Measurements from ENCODE around the gene SENP7.
"Not testable (repeated sequence)": the region's sequence is repeated elsewhere in the genome, so short reads cannot be mapped to it uniquely, and the experiment has no call there.

The SENP7 gene

DNA sequence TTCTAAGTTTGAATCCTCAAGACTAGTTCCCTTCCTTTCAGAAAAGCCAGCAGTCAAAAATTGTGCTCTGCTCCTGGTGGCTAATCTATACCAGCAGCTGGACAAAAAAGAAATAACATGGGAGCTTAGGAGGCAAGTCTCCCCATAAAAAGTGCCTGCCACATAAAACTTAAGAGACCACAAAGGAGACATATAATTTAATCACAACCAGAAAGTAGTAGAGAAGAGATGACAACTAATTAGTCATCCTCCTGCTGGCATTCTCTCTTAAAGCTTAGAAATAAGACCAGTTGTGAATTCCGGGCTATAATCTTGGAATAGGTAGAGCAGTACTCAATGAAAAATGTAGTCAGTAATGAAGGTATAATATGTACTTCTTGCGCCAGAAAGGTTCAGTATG, 172.4 kb downstream of the SENP7 start:
- H3K36me3 ChIP-seq (ENCODE audit: control insufficient read depth, insufficient read depth, low read length) = no peaks in the 10 kb centered on the region
- H3K9ac ChIP-seq (ENCODE audit: low read length) = no peak overlapping the region
- no peaks in the 10 kb centered on the region for H3K27me3 ChIP-seq (ENCODE audit: control insufficient read depth, insufficient read depth, low read length)
- no peak overlapping the region for H3K4me3 ChIP-seq (ENCODE audit: low read length)
- no peaks in the 10 kb centered on the region for H3K4me1 ChIP-seq (ENCODE audit: control insufficient read depth, insufficient read depth, low read length)
- H3K27ac ChIP-seq (ENCODE audit: low read depth, low read length) = no peak overlapping the region

GRCh38 chr3:101333883-101334282, 179.1 kb downstream of the SENP7 start:
- no peak overlapping the region for H3K4me3 ChIP-seq (ENCODE audit: low read length)
- no peaks in the 10 kb centered on the region for H3K27me3 ChIP-seq (ENCODE audit: control insufficient read depth, insufficient read depth, low read length)
- no peaks in the 10 kb centered on the region for H3K4me1 ChIP-seq (ENCODE audit: control insufficient read depth, insufficient read depth, low read length)
- no peak overlapping the region for H3K9ac ChIP-seq (ENCODE audit: low read length)
- H3K27ac ChIP-seq (ENCODE audit: low read depth, low read length) = no peak overlapping the region
- H3K36me3 ChIP-seq (ENCODE audit: control insufficient read depth, insufficient read depth, low read length) = no peaks in the 10 kb centered on the region

- no peaks in the 10 kb centered on the region for H3K36me3 ChIP-seq (ENCODE audit: control insufficient read depth, insufficient read depth, low read length)
- H3K9ac ChIP-seq (ENCODE audit: low read length) = no peak overlapping the region
- no peak overlapping the region for H3K4me3 ChIP-seq (ENCODE audit: low read length)
- no peaks in the 10 kb centered on the region for H3K27me3 ChIP-seq (ENCODE audit: control insufficient read depth, insufficient read depth, low read length)
- no peak overlapping the region for H3K27ac ChIP-seq (ENCODE audit: low read depth, low read length)
- H3K4me1 ChIP-seq (ENCODE audit: control insufficient read depth, insufficient read depth, low read length) = no peaks in the 10 kb centered on the region
Measured at GRCh38 chr3:101329016-101329673, 183.9 kb downstream of the SENP7 start.

GRCh38 chr3:101325393-101326134, 187.4 kb downstream of the SENP7 start:
- no peak overlapping the region for H3K27ac ChIP-seq (ENCODE audit: low read depth, low read length)
- no peaks in the 10 kb centered on the region for H3K27me3 ChIP-seq (ENCODE audit: control insufficient read depth, insufficient read depth, low read length)
- no peaks in the 10 kb centered on the region for H3K36me3 ChIP-seq (ENCODE audit: control insufficient read depth, insufficient read depth, low read length)

DNA sequence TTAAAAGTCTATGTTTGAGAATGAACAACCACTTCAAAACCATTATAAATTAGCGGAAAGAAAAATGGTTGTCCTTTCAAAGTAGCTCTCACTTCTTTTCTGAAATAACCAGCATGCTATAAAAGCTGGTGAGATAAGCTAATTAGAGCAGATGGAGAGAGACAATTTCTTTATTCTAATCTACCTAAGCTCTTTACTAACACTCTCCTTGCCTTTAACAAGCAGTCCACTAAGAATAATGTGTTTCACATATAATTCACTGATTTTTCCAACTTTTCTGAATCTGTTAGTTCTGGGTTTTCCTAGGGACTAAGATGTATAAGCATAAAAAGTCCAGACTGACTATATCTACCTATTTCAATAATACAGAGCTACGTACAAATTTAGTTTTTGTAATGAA, 192.5 kb downstream of the SENP7 start, which contains the start of gene IMPG2:
Gene IMPG2 (minus strand): TSS at position 101 of the 400 bp plus-strand sequence. CDS start 203 bp downstream, outside the sequence.
- Histone ChIP-seq H3K4me1 (ENCODE audit: control insufficient read depth, insufficient read depth, low read length) (no peaks in the 10 kb centered on the region), H3K36me3 (ENCODE audit: control insufficient read depth, insufficient read depth, low read length) (no peaks in the 10 kb centered on the region), H3K9ac (ENCODE audit: low read length) (no peak within 1 kb of the TSS), H3K4me3 (ENCODE audit: low read length) (no peak within 1 kb of the TSS), H3K27ac (ENCODE audit: low read depth, low read length) (no peak within 1 kb of the TSS), H3K27me3 (ENCODE audit: control insufficient read depth, insufficient read depth, low read length) (no peaks in the 10 kb centered on the region)

More at GRCh38 chr3:101325393-101326134, 187.4 kb downstream of the SENP7 start:
- Histone ChIP-seq H3K4me1 (ENCODE audit: control insufficient read depth, insufficient read depth, low read length) (no peaks in the 10 kb centered on the region), H3K9ac (ENCODE audit: low read length) (no peak overlapping the region), H3K4me3 (ENCODE audit: low read length) (no peak overlapping the region)

DNA sequence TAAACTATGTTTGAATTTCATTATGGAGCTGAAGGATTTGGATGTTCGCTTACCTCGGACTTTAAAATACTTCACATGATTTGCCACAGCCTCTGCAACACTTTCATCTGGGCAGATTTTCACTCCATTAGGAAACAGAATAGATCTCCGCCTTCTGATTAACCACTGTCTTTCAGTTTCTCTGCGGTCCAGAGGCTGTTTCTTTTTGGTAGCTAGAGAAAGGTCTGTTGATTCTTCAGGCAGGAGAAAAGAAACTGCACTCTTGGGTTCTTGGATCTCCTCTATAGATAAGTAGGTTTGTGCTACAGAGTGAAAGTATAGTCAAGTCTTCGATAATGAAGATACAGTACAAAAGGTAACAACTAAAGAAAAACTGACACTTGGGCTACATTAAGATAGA, 193.5 kb downstream of the SENP7 start:
- Histone ChIP-seq H3K27ac (ENCODE audit: low read depth, low read length) (no peak overlapping the region), H3K27me3 (ENCODE audit: control insufficient read depth, insufficient read depth, low read length) (no peaks in the 10 kb centered on the region), H3K9ac (ENCODE audit: low read length) (no peak overlapping the region), H3K36me3 (ENCODE audit: control insufficient read depth, insufficient read depth, low read length) (no peaks in the 10 kb centered on the region), H3K4me1 (ENCODE audit: control insufficient read depth, insufficient read depth, low read length) (no peaks in the 10 kb centered on the region), H3K4me3 (ENCODE audit: low read length) (no peak overlapping the region)

DNA sequence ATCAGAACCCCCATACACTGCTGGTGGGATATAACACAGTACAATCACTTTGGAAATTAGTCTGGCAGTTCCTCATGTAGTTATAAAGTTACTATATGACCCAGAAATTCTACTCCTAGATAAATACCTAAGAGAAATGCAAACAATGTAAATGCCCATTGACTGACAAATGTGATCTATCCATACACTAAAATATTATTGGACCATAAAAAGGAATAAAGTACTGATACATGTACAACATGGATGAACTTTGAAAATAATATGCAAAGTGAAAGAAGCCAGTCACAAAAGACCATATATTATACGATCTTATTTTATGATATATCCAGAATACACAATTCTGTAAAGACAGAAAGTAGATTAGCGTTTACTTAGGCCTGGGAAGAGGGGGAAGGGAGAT, 200.5 kb downstream of the SENP7 start:
- Histone ChIP-seq H3K27me3 (ENCODE audit: control insufficient read depth, insufficient read depth, low read length) (no peaks in the 10 kb centered on the region), H3K4me3 (ENCODE audit: low read length) (no peak overlapping the region), H3K9ac (ENCODE audit: low read length) (no peak overlapping the region), H3K27ac (ENCODE audit: low read depth, low read length) (no peak overlapping the region), H3K36me3 (ENCODE audit: control insufficient read depth, insufficient read depth, low read length) (no peaks in the 10 kb centered on the region), H3K4me1 (ENCODE audit: control insufficient read depth, insufficient read depth, low read length) (peaks cover 9% of the 10 kb centered on the region)

GRCh38 chr3:101311676-101312075, 201.3 kb downstream of the SENP7 start:
- no peak overlapping the region for H3K27ac ChIP-seq (ENCODE audit: low read depth, low read length)
- H3K27me3 ChIP-seq (ENCODE audit: control insufficient read depth, insufficient read depth, low read length) = no peaks in the 10 kb centered on the region
- no peaks in the 10 kb centered on the region for H3K36me3 ChIP-seq (ENCODE audit: control insufficient read depth, insufficient read depth, low read length)
- peaks cover 9% of the 10 kb centered on the region for H3K4me1 ChIP-seq (ENCODE audit: control insufficient read depth, insufficient read depth, low read length)
- H3K4me3 ChIP-seq (ENCODE audit: low read length) = no peak overlapping the region
- no peak overlapping the region for H3K9ac ChIP-seq (ENCODE audit: low read length)

- Histone ChIP-seq H3K4me1 (ENCODE audit: control insufficient read depth, insufficient read depth, low read length) (peaks cover 9% of the 10 kb centered on the region), H3K36me3 (ENCODE audit: control insufficient read depth, insufficient read depth, low read length) (no peaks in the 10 kb centered on the region), H3K27ac (ENCODE audit: low read depth, low read length) (peak overlapping the region; percentile 8), H3K4me3 (ENCODE audit: low read length) (no peak overlapping the region), H3K9ac (ENCODE audit: low read length) (no peak overlapping the region), H3K27me3 (ENCODE audit: control insufficient read depth, insufficient read depth, low read length) (no peaks in the 10 kb centered on the region)
Measured at GRCh38 chr3:101310978-101311375, 202.0 kb downstream of the SENP7 start.

DNA sequence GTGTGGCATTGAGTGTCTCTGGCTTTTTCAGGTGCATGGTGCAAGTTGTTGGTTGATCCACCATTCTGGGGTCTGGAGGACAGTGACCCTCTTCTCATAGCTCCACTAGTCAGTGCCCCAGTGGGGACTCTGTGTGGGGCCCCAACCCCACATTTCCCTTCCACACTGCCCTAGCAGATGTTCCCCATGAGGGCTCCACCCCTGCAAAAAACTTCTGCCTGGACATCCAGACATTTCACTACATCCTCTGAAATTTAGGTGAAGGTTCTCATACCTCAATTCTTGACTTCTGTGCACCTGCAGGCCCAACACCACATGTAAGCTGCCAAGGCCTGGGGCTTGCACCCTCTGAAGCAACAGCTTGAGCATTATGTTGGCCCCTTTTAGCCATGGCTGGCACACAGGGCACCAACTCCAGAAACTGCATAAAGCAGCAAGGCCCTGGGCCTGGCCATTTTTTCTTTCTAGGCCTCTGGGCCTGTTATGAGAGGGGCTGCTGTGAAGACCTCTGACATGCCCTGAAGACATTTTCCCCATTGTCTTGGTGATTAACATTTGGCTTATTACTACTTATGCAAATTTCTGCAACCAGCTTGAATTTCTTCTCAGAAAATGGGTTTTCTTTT, 204.8 kb downstream of the SENP7 start:
- not testable (repeated sequence) for H3K27me3 ChIP-seq (ENCODE audit: control insufficient read depth, insufficient read depth, low read length); H3K27ac ChIP-seq (ENCODE audit: low read depth, low read length); H3K9ac ChIP-seq (ENCODE audit: low read length); H3K36me3 ChIP-seq (ENCODE audit: control insufficient read depth, insufficient read depth, low read length); H3K4me1 ChIP-seq (ENCODE audit: control insufficient read depth, insufficient read depth, low read length); H3K4me3 ChIP-seq (ENCODE audit: low read length)

DNA sequence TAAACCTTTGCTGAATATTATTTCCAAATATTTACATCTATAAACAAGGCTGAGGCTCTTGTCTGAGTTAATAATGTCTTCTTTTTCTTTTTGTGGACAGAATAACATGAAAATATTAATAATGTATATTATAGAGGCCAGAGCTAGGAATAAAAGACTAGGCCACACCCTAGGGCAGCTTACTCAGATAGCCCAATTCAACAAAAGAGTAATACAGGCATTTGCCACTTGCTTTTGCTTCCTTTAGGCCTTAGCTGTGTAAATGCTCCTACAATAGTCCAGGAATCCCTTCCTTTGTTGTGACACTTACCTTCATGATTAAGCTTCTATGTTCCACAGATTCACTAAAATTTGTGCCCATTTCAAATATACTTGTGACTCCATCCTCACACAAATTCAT, 209.2 kb downstream of the SENP7 start:
- H3K4me1 ChIP-seq (ENCODE audit: control insufficient read depth, insufficient read depth, low read length) = no peaks in the 10 kb centered on the region
- H3K36me3 ChIP-seq (ENCODE audit: control insufficient read depth, insufficient read depth, low read length) = no peaks in the 10 kb centered on the region
- H3K27ac ChIP-seq (ENCODE audit: low read depth, low read length) = no peak overlapping the region

GRCh38 chr3:101303089-101303731, 209.8 kb downstream of the SENP7 start:
- Histone ChIP-seq H3K9ac (ENCODE audit: low read length) (no peak overlapping the region), H3K4me1 (ENCODE audit: control insufficient read depth, insufficient read depth, low read length) (no peaks in the 10 kb centered on the region), H3K4me3 (ENCODE audit: low read length) (no peak overlapping the region), H3K27me3 (ENCODE audit: control insufficient read depth, insufficient read depth, low read length) (no peaks in the 10 kb centered on the region), H3K36me3 (ENCODE audit: control insufficient read depth, insufficient read depth, low read length) (no peaks in the 10 kb centered on the region), H3K27ac (ENCODE audit: low read depth, low read length) (no peak overlapping the region)

More for the DNA sequence above, 209.2 kb downstream of the SENP7 start:
- H3K27me3 ChIP-seq (ENCODE audit: control insufficient read depth, insufficient read depth, low read length) = no peaks in the 10 kb centered on the region
- no peak overlapping the region for H3K4me3 ChIP-seq (ENCODE audit: low read length)
- no peak overlapping the region for H3K9ac ChIP-seq (ENCODE audit: low read length)

All from rectal smooth muscle tissue (tissue), 1 donor.